Kidney (tissue), 14 donors: ENCODE measurements around the gene DNAH3. TPM values are rescaled to one million over a fixed set of nuclear protein-coding genes. Genes with fewer than 3 reads are reported as not detected.
A peak's percentile ranks its signal among the peaks of the same experiment; 100 is the strongest.

Source experiments
- DNase-seq, 5 donors: peaks; one replicate each; pipeline ENCODE4 v3.0.0-alpha.2; 2013 to 2020
- FAIRE-seq: peaks from 2 replicates; lab custom pipeline; 2012; peaks lifted over from hg19 to GRCh38; lab: Jason Lieb, UNC
- H3K27ac ChIP-seq, 2 donors: one replicate each; pipeline ENCODE4 v1.7.0; 2013; ENCODE audit warnings: low read depth in 2 of 2, low read length in 2 of 2, inconsistent platforms in 1 of 2
- H3K27me3 ChIP-seq: one replicate; pipeline ENCODE4 v1.7.1; 2013; ENCODE audit warnings: low read length, inconsistent platforms; ENCODE audit not compliant: control insufficient read depth, insufficient read depth
- H3K36me3 ChIP-seq, 3 donors: one replicate each; pipeline versions ENCODE4 v1.7.0 to v1.7.1; 2013; ENCODE audit warnings: low read length in 3 of 3, control low read depth in 1 of 3, inconsistent platforms in 1 of 3; ENCODE audit not compliant: insufficient read depth in 3 of 3, control insufficient read depth in 2 of 3
- H3K4me1 ChIP-seq, 3 donors: one replicate each; pipeline versions ENCODE4 v1.7.0 to v1.7.1; 2013; ENCODE audit warnings: low read length in 3 of 3, inconsistent platforms in 1 of 3, low read depth in 1 of 3; ENCODE audit not compliant: control insufficient read depth in 2 of 3, insufficient read depth in 2 of 3
- H3K4me3 ChIP-seq, 3 donors: one replicate each; pipeline versions ENCODE4 v1.7.0 to v1.8.1; 2013; ENCODE audit warnings: low read length in 3 of 3, control low read depth in 1 of 3, inconsistent platforms in 1 of 3
- H3K9ac ChIP-seq, 3 donors: one replicate each; pipeline versions ENCODE4 v1.7.0 to v1.7.1; 2013; ENCODE audit warnings: low read length in 3 of 3, control low read depth in 1 of 3, inconsistent platforms in 1 of 3
- H3K9me3 ChIP-seq, 3 donors: one replicate each; pipeline versions ENCODE4 v1.7.0 to v1.7.1; 2013; ENCODE audit warnings: low read length in 3 of 3, control low read depth in 1 of 3, inconsistent platforms in 1 of 3; ENCODE audit not compliant: control insufficient read depth in 2 of 3, insufficient read depth in 1 of 3
- intact Hi-C: fragments of 100-400 bp; cut with DNase I; formaldehyde crosslinking; loops from one replicate; pipeline ENCODE4 v1.11.1; 2022
- polyA plus RNA-seq: library from polyadenylated mRNA; stranded (reverse); fragments of 350-450 nt; fragmentation: Illumina TruSeq; extraction: RNeasy Lipid Tissue Mini Kit (QIAGEN cat#74804); gene quantifications from one replicate; pipeline ENCODE4 v1.2.3, GENCODE V29; 2014; ENCODE audit warnings: low read depth, low replicate concordance; ENCODE audit not compliant: insufficient read depth
- total RNA-seq: library from RNA; stranded (reverse); fragmentation: NEBNext Ultra II Directional; extraction: Animal tissue kit (Norgen Biotek cat#: 25700); gene quantifications from one replicate; pipeline ENCODE4 v1.2.1, GENCODE V29; 2021
- TF ChIP-seq, protein P1 (sequence below): IDR thresholded peaks from 3 replicates; pipeline ENCODE4 v1.5.1; 2012; ENCODE audit warnings: mild to moderate bottlenecking, moderate library complexity, borderline replicate concordance; ENCODE audit not compliant: insufficient read depth; ENCODE audit errors: extremely low read depth
- donor health status: control.
- donor health status: control.
- donor health status: control.
- donor health status: control.
- donor health status: control.
- donor health status: DM: yes; HTN: yes; CAD: no.
- donor health status: Normal renal cell carcinoma (clear cell type).

DNAH3 gene
- total and polyA plus RNA-seq, 2 donors from 2014 or later: 0.19 to 0.57 TPM

DNA sequence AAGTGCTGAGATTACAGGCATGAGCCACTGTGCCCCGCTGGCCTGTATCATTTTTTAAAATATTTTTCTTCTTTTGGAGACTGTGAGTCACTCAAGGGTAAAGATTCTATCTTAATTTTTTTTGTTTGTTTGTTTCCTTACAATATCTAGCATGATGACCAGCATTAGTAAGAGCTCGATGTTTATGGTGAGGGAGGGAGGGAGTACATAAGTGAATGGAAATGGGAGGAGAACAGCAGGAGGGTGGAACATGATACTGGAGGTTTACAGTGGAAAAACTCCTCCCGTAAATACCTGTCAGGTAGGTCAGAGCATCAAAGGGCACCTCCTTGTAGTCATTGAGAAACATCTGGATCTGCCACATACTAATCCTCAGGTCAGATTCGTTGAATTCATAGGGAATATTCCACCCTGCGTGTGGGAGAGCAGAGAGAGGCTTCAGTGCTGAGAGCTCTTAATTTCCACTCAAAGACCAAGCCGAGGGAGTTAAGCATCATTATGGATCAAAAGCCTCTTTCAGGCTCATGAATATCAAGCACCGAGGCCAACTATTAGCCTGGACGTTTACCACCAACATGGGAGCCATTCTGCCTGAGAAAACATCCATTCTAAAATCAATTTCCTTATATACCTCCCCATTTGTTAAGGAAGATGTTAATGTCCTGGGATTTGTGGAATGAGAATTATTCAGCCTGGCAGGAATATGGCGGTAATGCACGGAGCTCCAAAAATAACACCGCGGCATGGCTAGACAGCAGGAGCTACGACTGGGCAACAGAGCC, 198.3 kb downstream of the DNAH3 start:
- no peak for FAIRE-seq
- Histone ChIP-seq H3K4me3 (no peak overlapping the region), H3K9me3 (no peaks in the 10 kb centered on the region), H3K27ac (no peak overlapping the region), H3K9ac (no peak overlapping the region), H3K36me3 (no peaks in the 10 kb centered on the region), H3K4me1 (no peaks in the 10 kb centered on the region), H3K27me3 (no peaks in the 10 kb centered on the region)
- TF ChIP-seq, protein P1, sequence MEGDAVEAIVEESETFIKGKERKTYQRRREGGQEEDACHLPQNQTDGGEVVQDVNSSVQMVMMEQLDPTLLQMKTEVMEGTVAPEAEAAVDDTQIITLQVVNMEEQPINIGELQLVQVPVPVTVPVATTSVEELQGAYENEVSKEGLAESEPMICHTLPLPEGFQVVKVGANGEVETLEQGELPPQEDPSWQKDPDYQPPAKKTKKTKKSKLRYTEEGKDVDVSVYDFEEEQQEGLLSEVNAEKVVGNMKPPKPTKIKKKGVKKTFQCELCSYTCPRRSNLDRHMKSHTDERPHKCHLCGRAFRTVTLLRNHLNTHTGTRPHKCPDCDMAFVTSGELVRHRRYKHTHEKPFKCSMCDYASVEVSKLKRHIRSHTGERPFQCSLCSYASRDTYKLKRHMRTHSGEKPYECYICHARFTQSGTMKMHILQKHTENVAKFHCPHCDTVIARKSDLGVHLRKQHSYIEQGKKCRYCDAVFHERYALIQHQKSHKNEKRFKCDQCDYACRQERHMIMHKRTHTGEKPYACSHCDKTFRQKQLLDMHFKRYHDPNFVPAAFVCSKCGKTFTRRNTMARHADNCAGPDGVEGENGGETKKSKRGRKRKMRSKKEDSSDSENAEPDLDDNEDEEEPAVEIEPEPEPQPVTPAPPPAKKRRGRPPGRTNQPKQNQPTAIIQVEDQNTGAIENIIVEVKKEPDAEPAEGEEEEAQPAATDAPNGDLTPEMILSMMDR: no peak
- DNase-seq: peak in 3 of 5 donors; percentile 17 to 49 (median 44)
- intact Hi-C loops: no loop called here

DNA sequence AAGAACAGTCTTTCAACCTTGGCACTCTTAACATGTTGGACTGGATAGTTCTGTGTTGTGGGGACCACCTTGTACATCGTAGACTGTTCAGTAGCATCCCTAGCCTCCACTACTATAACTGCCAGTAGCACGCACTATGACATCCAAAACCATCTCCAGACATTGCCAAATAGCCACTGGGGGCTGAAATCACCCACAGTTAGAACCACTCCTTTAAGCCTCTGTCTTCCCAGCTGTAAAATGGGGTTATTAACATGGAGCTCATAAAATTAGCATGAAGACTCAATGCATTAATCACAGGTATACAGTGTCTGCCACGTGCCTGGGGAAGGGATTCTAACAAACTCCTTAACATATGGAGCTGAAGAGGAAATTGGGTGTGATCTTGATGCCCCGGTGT, 200.4 kb downstream of the DNAH3 start:
- H3K9ac ChIP-seq: no peak overlapping the region
- intact Hi-C loops: no loop called here
- H3K27me3 ChIP-seq: no peaks in the 10 kb centered on the region
- no peaks in the 10 kb centered on the region for H3K9me3 ChIP-seq
- no peaks in the 10 kb centered on the region for H3K4me1 ChIP-seq
- no peak overlapping the region for H3K27ac ChIP-seq
- no peak overlapping the region for H3K4me3 ChIP-seq
- TF ChIP-seq, protein P1: no peak
- DNase-seq (no peak), FAIRE-seq (no peak)
- no peaks in the 10 kb centered on the region for H3K36me3 ChIP-seq

DNA sequence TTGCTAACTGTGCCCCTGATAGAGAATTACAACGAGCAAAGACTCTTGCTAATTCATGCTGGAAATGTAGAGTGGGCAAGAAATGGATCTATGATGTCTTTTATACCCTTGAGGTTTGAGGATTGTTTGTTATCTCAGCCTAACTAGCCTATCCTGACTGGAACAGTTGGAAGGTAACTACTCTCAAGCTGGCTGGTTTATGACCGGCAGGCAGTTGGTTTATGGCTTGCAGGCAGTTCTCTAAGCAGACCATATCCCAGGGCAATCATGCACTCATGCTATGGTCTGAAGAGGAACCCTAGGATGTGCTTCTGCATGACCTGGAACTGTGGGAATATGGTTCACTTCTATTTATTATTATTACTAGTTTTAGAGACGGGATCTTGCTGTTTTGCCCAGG, 201.0 kb downstream of the DNAH3 start:
- no peaks in the 10 kb centered on the region for H3K9me3 ChIP-seq
- H3K9ac ChIP-seq: no peak overlapping the region
- TF ChIP-seq, protein P1: no peak
- intact Hi-C loops: no loop called here
- no peaks in the 10 kb centered on the region for H3K36me3 ChIP-seq
- no peaks in the 10 kb centered on the region for H3K27me3 ChIP-seq
- DNase-seq: no peak
- no peaks in the 10 kb centered on the region for H3K4me1 ChIP-seq
- no peak overlapping the region for H3K4me3 ChIP-seq
- FAIRE-seq: no peak
- no peak overlapping the region for H3K27ac ChIP-seq
